ENCODE results near the gene ABCC1.

Gene ABCC1

GRCh38 chr16:16073001-16073545, 123.7 kb downstream of the ABCC1 start:
- H3K4me3 ChIP-seq (ENCODE audit: low read depth, low read length), result no peak overlapping the region
- DNase-seq (ENCODE audit: low read depth), result no peak
- no peak for TF ChIP-seq MAX (IDR thresholded peaks at IDR 0.05; ENCODE audit: low read depth, low read length)
- TF ChIP-seq, protein P1, sequence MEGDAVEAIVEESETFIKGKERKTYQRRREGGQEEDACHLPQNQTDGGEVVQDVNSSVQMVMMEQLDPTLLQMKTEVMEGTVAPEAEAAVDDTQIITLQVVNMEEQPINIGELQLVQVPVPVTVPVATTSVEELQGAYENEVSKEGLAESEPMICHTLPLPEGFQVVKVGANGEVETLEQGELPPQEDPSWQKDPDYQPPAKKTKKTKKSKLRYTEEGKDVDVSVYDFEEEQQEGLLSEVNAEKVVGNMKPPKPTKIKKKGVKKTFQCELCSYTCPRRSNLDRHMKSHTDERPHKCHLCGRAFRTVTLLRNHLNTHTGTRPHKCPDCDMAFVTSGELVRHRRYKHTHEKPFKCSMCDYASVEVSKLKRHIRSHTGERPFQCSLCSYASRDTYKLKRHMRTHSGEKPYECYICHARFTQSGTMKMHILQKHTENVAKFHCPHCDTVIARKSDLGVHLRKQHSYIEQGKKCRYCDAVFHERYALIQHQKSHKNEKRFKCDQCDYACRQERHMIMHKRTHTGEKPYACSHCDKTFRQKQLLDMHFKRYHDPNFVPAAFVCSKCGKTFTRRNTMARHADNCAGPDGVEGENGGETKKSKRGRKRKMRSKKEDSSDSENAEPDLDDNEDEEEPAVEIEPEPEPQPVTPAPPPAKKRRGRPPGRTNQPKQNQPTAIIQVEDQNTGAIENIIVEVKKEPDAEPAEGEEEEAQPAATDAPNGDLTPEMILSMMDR (IDR thresholded peaks at IDR 0.05; ENCODE audit: low read depth, low read length), result no peak
- no peak for TF ChIP-seq MYC (IDR thresholded peaks at IDR 0.05; ENCODE audit: low read depth, low read length)
- TF ChIP-seq POLR2A (IDR thresholded peaks at IDR 0.05; ENCODE audit: extremely low read depth, insufficient read length), result no peak

DNA sequence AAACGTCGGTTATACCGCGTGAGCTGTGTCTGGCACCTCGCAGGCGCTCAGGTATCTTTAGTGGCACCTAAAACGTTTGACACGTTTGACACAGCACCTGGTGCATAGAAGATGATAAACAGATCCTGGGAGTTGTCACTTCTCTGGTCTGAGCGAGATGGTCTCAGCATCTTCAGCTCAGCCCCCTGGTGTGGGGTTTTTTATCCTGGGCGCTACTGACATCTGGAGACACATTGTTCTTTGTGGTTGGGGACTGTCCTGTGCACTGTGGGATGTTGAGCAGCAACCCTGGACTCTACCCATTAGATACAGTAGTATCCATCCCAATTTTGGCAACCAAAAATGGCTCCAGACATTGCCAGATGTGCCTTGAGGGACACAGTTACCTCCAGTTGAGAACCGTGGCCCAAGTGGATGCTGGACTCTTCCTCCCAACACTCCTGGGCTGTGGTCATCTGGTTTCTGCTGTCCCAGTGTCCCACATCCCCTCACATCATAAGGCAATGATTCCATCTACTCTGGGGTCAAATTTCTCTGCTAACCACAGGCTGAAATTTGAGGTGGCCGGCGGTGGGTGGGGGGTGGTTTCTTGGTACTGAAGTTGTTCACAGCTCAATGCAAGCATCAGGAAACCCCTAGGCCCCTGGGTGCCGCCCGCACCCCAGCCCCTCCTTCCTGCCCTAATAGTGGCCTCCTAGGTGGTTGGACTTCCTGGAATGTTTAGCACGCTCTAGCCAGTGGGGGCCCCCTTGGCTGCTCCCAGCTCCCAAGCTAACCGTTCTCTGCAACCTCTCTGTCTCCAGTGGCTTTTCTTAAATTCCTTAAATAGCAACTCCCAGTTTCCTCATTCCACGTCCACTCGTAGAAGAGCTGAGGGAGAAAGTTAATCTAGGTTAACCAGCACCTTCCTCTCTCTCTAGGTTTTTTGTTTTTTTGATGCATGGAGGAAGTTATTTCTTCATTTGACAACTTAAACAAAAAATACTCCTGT, 124.8 kb downstream of the ABCC1 start:
- TF ChIP-seq MYC (IDR thresholded peaks at IDR 0.05; ENCODE audit: low read depth, low read length), result no peak
- peak; percentile 96 for DNase-seq (ENCODE audit: low read depth)
- peak overlapping the region; percentile 21 for H3K4me3 ChIP-seq (ENCODE audit: low read depth, low read length)

DNA sequence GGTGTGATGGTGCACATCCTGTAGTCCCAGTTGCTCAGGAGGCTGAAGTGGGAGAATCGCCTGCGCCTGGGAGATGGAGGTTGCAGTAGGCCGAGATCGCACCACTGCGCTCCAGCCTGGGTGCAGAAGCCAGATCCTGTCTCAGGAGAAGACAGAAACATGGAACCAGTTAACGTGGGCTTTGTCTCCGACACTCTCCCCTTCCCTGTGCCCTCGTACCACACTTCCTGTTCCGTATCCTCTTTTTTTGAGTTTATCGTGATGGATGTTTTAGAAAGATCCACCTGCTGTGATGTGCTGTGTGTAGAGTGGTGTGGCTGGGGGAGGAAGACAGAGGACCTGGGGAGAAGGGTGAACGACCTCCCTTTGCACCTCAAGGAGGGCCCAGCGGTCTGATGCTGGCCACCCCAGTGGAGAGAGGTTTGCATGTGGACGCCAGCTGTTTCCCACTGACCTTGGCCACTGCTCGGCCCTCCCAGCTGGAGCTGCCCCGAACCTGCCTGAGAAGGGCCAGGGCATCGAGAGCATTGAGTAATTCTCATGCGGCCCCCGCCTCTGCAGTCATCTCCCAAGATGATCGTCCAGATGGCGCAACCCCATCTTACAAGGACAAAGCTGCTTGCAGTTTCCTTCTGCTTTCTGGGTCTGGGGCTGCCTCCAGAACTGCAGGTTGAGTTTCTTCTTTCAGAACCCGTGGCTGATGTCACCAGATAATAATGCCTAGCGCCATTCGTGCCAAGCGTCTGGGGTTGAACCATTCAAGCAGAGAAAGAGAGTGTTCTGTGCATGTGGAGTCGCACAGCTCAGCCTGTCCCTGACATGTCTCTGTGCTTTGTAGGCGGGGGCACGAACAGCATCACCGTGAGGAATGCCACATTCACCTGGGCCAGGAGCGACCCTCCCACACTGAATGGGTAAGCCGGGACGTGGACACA, 126.3 kb downstream of the ABCC1 start:
- H3K4me3 ChIP-seq (ENCODE audit: low read depth, low read length), result peak overlapping the region; percentile 61
- peak; percentile 98 for DNase-seq (ENCODE audit: low read depth)
- TF ChIP-seq MAX (IDR thresholded peaks at IDR 0.05; ENCODE audit: low read depth, low read length) (peak; percentile 72), POLR2A (IDR thresholded peaks at IDR 0.05; ENCODE audit: extremely low read depth, insufficient read length) (no peak), MYC (IDR thresholded peaks at IDR 0.05; ENCODE audit: low read depth, low read length) (peak; percentile 87)
- TF ChIP-seq, protein P1 (IDR thresholded peaks at IDR 0.05; ENCODE audit: low read depth, low read length), result no peak

GRCh38 chr16:16076423-16076813, 127.0 kb downstream of the ABCC1 start:
- H3K4me3 ChIP-seq (ENCODE audit: low read depth, low read length), result peak overlapping the region; percentile 61
- DNase-seq (ENCODE audit: low read depth), result no peak
- TF ChIP-seq, protein P1 (IDR thresholded peaks at IDR 0.05; ENCODE audit: low read depth, low read length), result no peak
- TF ChIP-seq MAX (IDR thresholded peaks at IDR 0.05; ENCODE audit: low read depth, low read length) (no peak), MYC (IDR thresholded peaks at IDR 0.05; ENCODE audit: low read depth, low read length) (no peak), POLR2A (IDR thresholded peaks at IDR 0.05; ENCODE audit: extremely low read depth, insufficient read length) (no peak)

DNA sequence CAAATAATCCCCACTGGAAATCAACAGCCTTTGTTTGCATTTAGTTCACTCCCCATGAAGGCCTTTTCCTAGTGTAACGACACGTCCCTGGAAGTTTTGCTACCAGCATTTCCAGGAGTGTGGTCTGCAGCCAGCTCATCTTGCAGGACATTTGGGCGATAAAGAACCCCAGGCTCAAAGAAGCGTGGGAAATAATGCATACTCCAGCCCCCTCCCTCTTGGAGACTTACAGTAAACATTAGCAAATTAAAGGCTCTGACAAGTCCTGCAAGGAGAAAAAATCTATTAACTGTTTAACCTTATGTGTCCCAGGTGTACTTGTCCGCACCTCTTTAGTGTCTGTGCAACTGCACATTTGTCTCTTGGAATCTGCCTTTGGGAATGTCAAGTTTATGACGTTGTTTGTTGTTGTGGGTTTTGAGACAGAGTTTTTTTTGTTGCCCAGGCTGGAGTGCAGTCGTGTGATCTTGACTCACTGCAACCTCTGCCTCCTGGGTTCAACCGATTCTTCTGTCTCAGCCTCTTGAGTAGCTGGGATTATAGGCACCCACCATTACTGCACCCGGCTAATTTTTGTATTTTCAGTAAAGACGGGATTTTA, 131.1 kb downstream of the ABCC1 start:
- H3K4me3 ChIP-seq (ENCODE audit: low read depth, low read length), result no peak overlapping the region
- TF ChIP-seq, protein P1 (IDR thresholded peaks at IDR 0.05; ENCODE audit: low read depth, low read length), result no peak
- TF ChIP-seq MYC (IDR thresholded peaks at IDR 0.05; ENCODE audit: low read depth, low read length) (no peak), POLR2A (IDR thresholded peaks at IDR 0.05; ENCODE audit: extremely low read depth, insufficient read length) (no peak), MAX (IDR thresholded peaks at IDR 0.05; ENCODE audit: low read depth, low read length) (no peak)
- DNase-seq (ENCODE audit: low read depth), result no peak
